RPMI7951 (cell line): ENCODE data around the gene ARL4A. TPM values are rescaled to one million over a fixed set of nuclear protein-coding genes. Genes with fewer than 3 reads are reported as not detected.
A peak's percentile ranks its signal among the peaks of the same experiment; 100 is the strongest.

Source experiments
- DNase-seq: peaks from one replicate; pipeline ENCODE4 v3.0.0-alpha.2; 2012; ENCODE audit warnings: low read depth
- total RNA-seq: library from RNA; depleted of rRNA; stranded (reverse); fragments of >200 nt; shearing (Covaris generic); gene quantifications from 2 replicates; pipeline ENCODE4 v1.2.3, GENCODE V29; 2014; rRNA removed

ARL4A gene
- total RNA-seq, 1 experiment from 2014 or later, result 39.9 TPM

- DNase-seq, result no peak
These were observed 38.3 kb downstream of the ARL4A start for GRCh38 chr7:12725575-12726316.

DNA sequence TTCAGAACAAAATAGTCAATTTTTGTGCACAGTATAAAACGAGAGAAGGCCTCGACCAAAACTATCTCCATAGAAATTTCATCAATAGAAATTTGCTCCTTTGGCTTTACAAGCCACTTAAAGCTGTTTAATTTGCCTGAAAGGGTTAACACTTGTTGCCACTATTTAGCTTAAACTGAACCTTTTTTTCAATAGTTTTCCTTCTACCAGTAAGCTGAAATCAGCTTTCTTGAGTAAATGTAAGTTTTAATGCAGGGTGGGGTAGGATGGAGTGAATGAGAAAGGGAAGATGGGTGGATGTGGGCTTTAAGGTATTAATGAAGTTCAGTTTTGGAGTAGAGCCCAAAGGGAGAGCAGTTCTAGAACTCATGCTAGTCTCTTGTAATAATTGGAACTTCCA lies 39.5 kb downstream of the ARL4A start:
- no peak for DNase-seq

DNA sequence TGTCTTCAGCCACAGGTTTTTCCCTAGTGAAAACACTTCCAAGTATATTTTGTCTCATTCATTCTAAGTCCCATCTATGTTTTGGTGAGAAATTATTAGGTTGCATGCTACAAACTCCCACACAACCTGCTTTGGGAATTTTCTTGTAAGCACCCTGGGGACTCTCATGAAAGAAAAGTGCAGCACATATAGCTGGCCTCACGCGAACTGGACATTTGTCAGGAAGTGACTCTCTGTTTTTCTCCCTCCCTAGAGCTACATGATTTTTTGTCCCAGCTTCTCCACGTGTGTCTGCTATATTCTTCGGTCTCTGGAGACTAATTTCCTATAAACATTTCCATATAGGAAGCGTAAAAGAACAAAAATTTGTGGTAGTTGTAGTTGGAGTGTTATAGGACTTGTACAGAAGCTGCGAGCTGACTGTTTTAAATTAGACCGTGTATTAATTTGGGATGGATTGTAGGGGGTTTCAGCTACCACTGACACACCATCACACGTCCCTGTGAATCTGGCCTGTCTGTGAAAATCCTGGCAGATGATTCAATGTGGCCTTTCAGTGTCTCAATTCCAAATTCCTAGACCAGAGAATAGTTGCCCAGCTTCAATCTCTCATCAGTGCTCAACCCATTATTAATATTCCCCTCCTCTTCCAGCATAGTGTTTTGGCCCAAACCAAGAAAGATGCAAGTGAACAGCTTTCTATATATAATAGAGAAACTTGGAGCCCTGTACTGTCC lies 40.2 kb downstream of the ARL4A start:
- DNase-seq, result peak; percentile 16

DNA sequence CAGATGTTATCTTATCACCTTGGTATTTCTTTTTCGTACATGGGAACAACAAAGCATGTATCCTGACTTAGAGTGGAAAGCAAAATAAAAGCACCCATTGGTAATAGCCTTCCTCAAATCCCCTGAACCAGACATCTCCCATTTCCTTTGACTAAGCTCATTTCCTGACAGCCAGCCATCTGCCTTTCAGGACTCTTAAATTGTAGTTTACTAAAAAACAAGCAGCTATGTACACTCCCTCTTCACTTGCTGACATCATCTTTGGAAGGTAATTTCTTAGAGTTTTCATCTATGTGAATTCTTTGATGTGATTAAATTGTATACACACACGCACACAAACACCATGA lies 40.7 kb downstream of the ARL4A start:
- no peak for DNase-seq

- DNase-seq, result peak; percentile 54
These were observed 41.7 kb downstream of the ARL4A start for GRCh38 chr7:12729112-12729511.

DNA sequence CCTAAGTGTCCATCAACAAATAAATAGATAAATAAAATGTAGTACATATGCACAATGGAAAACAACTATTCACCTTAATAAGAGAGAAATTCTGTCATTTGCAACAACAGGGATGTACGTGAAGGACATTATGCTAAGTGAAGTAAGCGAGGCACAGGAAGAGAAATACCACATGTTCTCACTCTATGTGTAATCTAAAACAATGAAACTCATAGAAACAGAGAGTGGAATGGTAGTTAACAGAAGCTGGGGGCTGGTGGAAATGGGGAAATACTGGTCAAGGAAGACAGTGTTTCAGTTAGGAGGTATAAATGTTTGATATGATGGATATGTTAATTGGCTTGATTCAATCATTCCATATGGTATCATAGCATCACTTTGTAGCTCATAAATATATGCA lies 43.1 kb downstream of the ARL4A start:
- no peak for DNase-seq

GRCh38 chr7:12731214-12731656 lies 43.8 kb downstream of the ARL4A start:
- no peak for DNase-seq

- no peak for DNase-seq
These were observed 44.3 kb downstream of the ARL4A start for GRCh38 chr7:12731775-12732174.

DNA sequence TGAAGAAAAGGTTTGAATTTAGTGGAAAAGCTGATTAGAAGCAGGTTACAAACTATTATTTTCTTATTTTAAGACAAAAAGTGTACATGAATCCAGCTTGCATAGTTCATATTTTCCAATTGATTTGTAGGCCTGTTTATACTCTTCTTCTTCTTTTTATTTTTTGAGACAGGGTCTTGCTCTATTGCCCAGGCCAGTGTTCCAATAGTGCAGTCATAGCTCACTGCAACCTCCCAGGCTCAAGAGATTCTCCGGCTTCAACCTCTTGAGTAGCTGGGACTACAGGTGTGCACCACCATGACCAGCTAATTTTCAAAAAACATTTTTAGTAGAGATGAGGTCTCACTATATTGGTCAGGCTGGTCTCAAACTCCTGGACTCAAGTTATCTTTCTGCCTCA lies 45.0 kb downstream of the ARL4A start:
- DNase-seq, result no peak

GRCh38 chr7:12735923-12736322 lies 48.5 kb downstream of the ARL4A start:
- DNase-seq, result no peak

DNA sequence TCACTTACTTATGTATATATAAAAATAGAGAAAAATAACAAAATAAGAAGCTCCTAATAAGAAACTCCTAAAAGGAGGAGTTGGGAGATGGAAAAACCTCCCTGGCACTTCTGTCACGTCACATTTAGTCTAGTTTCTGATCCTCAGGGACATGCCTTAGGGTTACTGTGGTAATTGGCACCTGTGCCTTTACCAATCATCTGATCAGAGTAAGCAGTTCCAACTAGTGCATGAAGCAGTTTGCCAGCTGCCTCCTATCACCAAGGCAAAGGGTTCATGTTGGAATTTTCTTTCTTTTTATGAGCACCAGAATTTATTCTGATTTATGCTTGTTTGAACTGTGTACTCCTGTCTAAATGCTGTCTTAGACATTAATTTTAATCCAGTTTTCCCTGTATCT lies 49.9 kb downstream of the ARL4A start:
- DNase-seq, result no peak

GRCh38 chr7:12737836-12738235 lies 50.4 kb downstream of the ARL4A start:
- DNase-seq, result no peak

DNA sequence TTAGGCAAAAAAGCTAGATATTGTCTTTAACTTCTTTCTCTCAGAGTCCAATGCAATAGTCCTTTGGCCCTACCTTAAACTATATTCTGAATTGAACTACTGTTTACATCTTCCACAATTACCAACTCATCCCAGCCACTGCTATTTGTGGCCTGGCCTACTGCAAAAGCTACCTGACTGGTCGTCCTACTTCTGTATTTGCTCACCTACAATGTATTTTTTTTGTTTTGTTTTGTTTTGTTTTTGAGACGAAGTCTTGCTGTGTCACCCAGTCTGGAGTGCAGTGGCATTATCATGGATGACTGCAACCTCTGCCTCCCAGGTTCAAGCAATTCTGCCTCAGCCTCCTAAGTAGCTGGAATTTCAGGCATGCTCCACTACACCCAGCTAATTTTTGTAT lies 51.2 kb downstream of the ARL4A start:
- DNase-seq, result no peak

Other genes starting within 250 kb of the ARL4A start
- gene SCIN, start 116.9 kb upstream of the ARL4A start, total RNA-seq, result not detected in 2 replicates